Gastrocnemius medialis (tissue), 4 donors: ENCODE measurements around the gene CPHXL.

Experiments
- POLR2A ChIP-seq, 2 donors: fragments of 450-650 bp; IDR thresholded peaks; one replicate each; pipeline ENCODE4 v1.6.1; 2017; ENCODE audit warnings: antibody characterized with exemption in 2 of 2, mild to moderate bottlenecking in 2 of 2, moderate library complexity in 2 of 2
- TF ChIP-seq, protein P1 (sequence below), 5 experiments: fragments of 450-650 bp in 3 of 5; fragments of 200-600 bp in 2 of 5; sonication (generic) in 2 of 5; IDR thresholded peaks in 4 of 5; conservative IDR thresholded peaks in 1 of 5; 1 replicate in 4 of 5; 2 replicates in 1 of 5; pipeline ENCODE4 v1.5.1; 2016 to 2019; ENCODE audit warnings: antibody characterized with exemption in 5 of 5, mild to moderate bottlenecking in 3 of 5, moderate library complexity in 3 of 5

- TF ChIP-seq, protein P1, sequence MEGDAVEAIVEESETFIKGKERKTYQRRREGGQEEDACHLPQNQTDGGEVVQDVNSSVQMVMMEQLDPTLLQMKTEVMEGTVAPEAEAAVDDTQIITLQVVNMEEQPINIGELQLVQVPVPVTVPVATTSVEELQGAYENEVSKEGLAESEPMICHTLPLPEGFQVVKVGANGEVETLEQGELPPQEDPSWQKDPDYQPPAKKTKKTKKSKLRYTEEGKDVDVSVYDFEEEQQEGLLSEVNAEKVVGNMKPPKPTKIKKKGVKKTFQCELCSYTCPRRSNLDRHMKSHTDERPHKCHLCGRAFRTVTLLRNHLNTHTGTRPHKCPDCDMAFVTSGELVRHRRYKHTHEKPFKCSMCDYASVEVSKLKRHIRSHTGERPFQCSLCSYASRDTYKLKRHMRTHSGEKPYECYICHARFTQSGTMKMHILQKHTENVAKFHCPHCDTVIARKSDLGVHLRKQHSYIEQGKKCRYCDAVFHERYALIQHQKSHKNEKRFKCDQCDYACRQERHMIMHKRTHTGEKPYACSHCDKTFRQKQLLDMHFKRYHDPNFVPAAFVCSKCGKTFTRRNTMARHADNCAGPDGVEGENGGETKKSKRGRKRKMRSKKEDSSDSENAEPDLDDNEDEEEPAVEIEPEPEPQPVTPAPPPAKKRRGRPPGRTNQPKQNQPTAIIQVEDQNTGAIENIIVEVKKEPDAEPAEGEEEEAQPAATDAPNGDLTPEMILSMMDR (IDR thresholded peaks at IDR 0.05 in 4 of 5, conservative IDR thresholded peaks at IDR 0.05 in 1 of 5) = no peak
- no peak for TF ChIP-seq POLR2A (IDR thresholded peaks at IDR 0.05)
Observed at GRCh38 chr16:75754141-75754540, 27.9 kb upstream of the CPHXL start.
